ENCODE measurements around the gene CLIP3.
A peak's percentile ranks its signal among the peaks of the same experiment; 100 is the strongest.
"Not testable (repeated sequence)": the region's sequence is repeated elsewhere in the genome, so short reads cannot be mapped to it uniquely, and the experiment has no call there.

CLIP3 gene

GRCh38 chr19:36047835-36048234 lies 15.2 kb upstream of the CLIP3 start:
- no peak for DNase-seq

- DNase-seq = no peak
Observed at GRCh38 chr19:36046443-36047050, 13.9 kb upstream of the CLIP3 start.

GRCh38 chr19:36043952-36044351 lies 11.3 kb upstream of the CLIP3 start:
- DNase-seq = no peak

GRCh38 chr19:36041831-36042230 lies 9.2 kb upstream of the CLIP3 start:
- DNase-seq = peak; percentile 90

- DNase-seq = not testable (repeated sequence)
Observed at GRCh38 chr19:36041092-36041491, 8.4 kb upstream of the CLIP3 start.

- DNase-seq = no peak
Observed at GRCh38 chr19:36040495-36040894, 7.8 kb upstream of the CLIP3 start.

- DNase-seq = no peak
Observed at GRCh38 chr19:36031308-36031707, 1.4 kb downstream of the CLIP3 start.

- DNase-seq = peak; percentile 52
Observed at GRCh38 chr19:36030264-36031148, 2.2 kb downstream of the CLIP3 start.

GRCh38 chr19:36028313-36029041 lies 4.2 kb downstream of the CLIP3 start:
- no peak for DNase-seq

GRCh38 chr19:36027696-36028095 lies 5.0 kb downstream of the CLIP3 start:
- no peak for DNase-seq

- DNase-seq = no peak
Observed at GRCh38 chr19:36026091-36026876, 6.4 kb downstream of the CLIP3 start.

- no peak for DNase-seq
Observed at GRCh38 chr19:36025541-36025940, 7.1 kb downstream of the CLIP3 start.

GRCh38 chr19:36023432-36023831 lies 9.2 kb downstream of the CLIP3 start:
- DNase-seq = no peak

GRCh38 chr19:36019061-36019670 lies 13.5 kb downstream of the CLIP3 start:
- no peak for DNase-seq

- DNase-seq = peak; percentile 99
Observed at GRCh38 chr19:36014012-36014924, 18.4 kb downstream of the CLIP3 start, which contains the start of gene ALKBH6. ALKBH6 (minus strand) TSS chr19:36014213; CDS start chr19:36013397, 816 bp downstream.

- DNase-seq = no peak
Observed at GRCh38 chr19:36013280-36014011, 19.2 kb downstream of the CLIP3 start.

GRCh38 chr19:36010402-36010801 lies 22.3 kb downstream of the CLIP3 start:
- no peak for DNase-seq

GRCh38 chr19:36009633-36010379 lies 22.9 kb downstream of the CLIP3 start:
- no peak for DNase-seq

GRCh38 chr19:36009220-36009619 lies 23.5 kb downstream of the CLIP3 start:
- peak; percentile 69 for DNase-seq

Data from EL (cell line).